Inferior parietal cortex (tissue), 1 donor: ENCODE data around the gene CHMP2A.
"Not testable (repeated sequence)": the region's sequence is repeated elsewhere in the genome, so short reads cannot be mapped to it uniquely, and the experiment has no call there.

ENCODE experiments used
- DNase-seq: peaks from one replicate; pipeline ENCODE4 v3.0.0-alpha.2; 2016; ENCODE audit errors: extremely low spot score

Gene CHMP2A

DNA sequence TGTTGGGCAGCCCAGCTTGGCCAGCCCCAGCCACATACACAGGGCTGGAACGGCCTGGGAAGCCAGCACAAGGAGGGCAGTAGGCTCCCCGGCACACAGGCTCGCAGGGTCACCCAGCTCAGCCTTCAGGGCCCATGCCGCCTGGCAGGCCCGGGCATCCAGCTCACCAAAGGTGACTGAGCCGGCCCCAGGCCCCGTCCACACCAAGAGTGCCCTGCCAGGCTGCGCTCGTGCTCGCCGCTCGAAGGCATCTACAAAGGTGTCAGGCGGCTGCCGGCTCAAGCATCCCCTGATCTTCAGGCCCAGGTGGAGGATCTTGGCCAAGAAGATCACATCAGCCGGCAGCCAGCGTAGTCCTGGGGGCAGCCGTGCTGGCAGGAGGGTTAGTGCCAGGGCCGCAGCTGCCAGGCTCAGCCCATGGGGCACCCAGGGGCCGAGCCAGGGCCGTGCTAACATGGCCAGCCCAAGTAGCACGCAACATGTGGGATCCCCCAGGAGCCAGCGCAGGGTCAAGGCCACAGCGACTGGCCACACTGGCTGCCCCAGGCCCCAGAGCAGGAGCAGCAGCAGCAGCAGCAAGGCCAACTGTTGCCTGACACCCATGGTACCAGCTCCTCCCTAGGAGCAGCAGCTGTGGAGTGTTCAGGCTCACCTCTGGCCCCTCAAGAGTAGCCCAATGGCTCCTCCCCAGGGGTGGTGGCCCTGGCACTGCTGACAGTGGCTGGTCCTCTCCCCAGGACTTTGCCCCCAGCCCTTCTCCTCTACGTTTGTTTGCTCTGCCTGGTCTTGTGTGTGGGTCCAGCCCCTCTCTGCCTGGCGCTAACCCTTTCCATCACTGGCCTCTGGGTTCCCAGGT, 43.3 kb downstream of the CHMP2A start, which contains the start of gene SLC27A5:
SLC27A5 (minus strand) TSS at position 640 of the 856 bp plus-strand sequence; CDS start at position 603, 37 bp downstream.
- no peak for DNase-seq

DNA sequence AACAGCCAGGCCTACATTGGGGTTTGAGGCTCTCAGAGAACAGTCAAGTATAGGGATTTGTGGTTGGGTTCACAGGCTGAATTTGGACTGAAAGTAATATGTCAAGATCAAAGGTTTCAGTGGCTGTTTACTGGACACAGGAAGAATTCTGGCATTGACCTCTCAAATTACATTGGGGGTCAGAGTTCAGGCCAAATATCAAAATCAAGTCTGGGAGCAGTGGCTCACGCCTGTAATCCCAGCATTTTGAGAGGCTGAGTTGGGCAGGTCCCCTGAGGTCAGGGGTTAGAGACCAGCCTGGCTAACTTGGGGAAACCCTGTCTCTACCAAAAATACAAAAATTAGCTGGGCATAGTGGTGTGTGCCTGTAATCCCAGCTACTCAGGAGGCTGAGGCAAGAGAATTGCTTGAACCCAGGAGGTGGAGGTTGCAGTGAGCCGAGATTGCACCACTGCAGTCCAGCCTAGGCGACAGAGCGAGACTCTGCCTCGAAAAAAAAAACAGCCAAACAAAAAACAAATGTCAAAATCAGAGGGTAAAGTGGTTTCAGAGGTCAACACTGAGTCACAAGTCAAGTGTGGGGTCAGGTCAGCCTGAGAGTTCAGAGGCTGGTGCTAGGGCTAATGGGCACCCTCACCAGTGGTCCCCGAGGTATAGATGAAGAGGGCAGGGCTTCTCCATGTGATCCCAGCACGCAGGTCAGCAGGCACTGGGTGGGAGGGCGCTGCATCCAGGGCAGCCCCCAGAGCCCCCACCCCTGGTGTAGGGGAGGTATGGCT, 44.6 kb downstream of the CHMP2A start:
- DNase-seq, result no peak

DNA sequence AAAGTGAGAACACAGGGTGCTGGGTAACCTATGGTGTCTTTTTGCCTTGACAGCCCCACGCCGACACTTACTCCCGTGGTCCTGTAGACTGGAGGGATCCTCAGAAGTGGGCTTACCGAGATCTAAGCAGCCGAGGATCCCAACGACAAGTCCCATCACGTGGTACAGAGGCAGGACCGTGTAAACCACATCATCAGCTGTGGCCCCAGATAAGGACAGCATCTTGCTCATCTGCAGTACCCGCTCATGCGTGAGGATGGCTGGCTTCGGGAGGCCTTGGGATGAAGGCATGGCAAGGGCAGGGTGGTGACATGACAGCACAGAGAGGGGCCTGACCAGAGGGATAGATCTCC, 45.2 kb downstream of the CHMP2A start:
- DNase-seq, result no peak

DNA sequence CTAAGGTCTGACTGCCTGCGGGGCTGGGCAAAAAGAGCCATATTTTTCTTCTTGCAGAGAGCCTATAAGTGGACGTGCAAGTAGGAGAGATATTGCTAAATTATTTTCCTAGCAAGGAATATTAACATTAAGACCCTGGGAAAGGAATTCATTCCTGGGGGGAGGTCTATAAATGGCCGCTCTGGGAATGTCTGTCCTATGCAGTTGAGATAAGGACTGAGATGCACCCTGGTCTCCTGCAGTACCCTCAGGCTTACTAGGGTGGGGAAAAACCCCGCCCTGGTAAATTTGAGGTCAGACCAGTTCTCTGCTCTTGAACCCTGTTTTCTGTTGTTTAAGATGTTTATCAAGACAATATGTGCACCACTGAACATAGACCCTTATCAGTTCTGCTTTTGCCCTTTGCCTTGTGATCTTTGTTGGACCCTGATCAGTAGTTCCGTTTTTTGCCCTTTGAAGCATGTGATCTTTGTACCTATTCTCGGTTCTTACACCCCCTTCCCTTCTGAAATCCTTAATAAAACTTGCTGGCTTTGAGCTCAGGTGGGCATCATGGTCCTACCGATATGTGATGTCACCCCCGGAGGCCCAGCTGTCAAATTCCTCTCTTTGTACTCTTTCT, 47.2 kb downstream of the CHMP2A start:
- DNase-seq, result not testable (repeated sequence)
